CD4-positive, alpha-beta T cell treated with Interleukin-17A for 1 hour (primary cell): ENCODE results near the gene ADAT3.

Experiments
- DNase-seq: peaks from one replicate; pipeline ENCODE4 v3.0.0-alpha.2; 2020

The ADAT3 gene

GRCh38 chr19:1905110-1905862, at the start of gene ADAT3, which contains the start of gene SCAMP4:
TSS of gene ADAT3 (plus strand) at chr19:1905399. CDS start at chr19:1912048, 6,649 bp downstream.
TSS of gene SCAMP4 (plus strand) at chr19:1905399. CDS start at chr19:1915020, 9,621 bp downstream.
- peak; percentile 99 for DNase-seq

- DNase-seq = peak; percentile 39
Observed at GRCh38 chr19:1855828-1856255, 49.4 kb upstream of the ADAT3 start.

- DNase-seq = no peak
Observed at GRCh38 chr19:1856345-1856697, 48.9 kb upstream of the ADAT3 start.

GRCh38 chr19:1856698-1857603, 48.2 kb upstream of the ADAT3 start:
- peak; percentile 46 for DNase-seq

- no peak for DNase-seq
Observed at GRCh38 chr19:1857648-1858326, 47.4 kb upstream of the ADAT3 start.

- DNase-seq = no peak
Observed at GRCh38 chr19:1858412-1859081, 46.7 kb upstream of the ADAT3 start.

- DNase-seq = no peak
Observed at GRCh38 chr19:1859331-1859781, 45.8 kb upstream of the ADAT3 start.

GRCh38 chr19:1860042-1860775, 45.0 kb upstream of the ADAT3 start:
- peak; percentile 78 for DNase-seq

- DNase-seq = no peak
Observed at GRCh38 chr19:1860821-1861598, 44.2 kb upstream of the ADAT3 start.

- DNase-seq = no peak
Observed at GRCh38 chr19:1861599-1862031, 43.6 kb upstream of the ADAT3 start.

GRCh38 chr19:1862068-1862423, 43.2 kb upstream of the ADAT3 start:
- no peak for DNase-seq

- peak; percentile 71 for DNase-seq
Observed at GRCh38 chr19:1862424-1863327, 42.5 kb upstream of the ADAT3 start.

GRCh38 chr19:1863328-1863637, 41.9 kb upstream of the ADAT3 start, which contains the start of gene KLF16:
TSS of gene KLF16 (minus strand) at chr19:1863579. CDS start at chr19:1863497, 82 bp downstream.
- DNase-seq = no peak

- DNase-seq = peak; percentile 92
Observed at GRCh38 chr19:1863638-1864479, 41.3 kb upstream of the ADAT3 start.

GRCh38 chr19:1864480-1865171, 40.6 kb upstream of the ADAT3 start:
- peak; percentile 68 for DNase-seq

GRCh38 chr19:1865172-1866010, 39.8 kb upstream of the ADAT3 start:
- DNase-seq = no peak

- no peak for DNase-seq
Observed at GRCh38 chr19:1866693-1867348, 38.4 kb upstream of the ADAT3 start.
